Measurements from ENCODE around the gene ITGA8.
"Not testable (repeated sequence)": the region's sequence is repeated elsewhere in the genome, so short reads cannot be mapped to it uniquely, and the experiment has no call there.

The ITGA8 gene

DNA sequence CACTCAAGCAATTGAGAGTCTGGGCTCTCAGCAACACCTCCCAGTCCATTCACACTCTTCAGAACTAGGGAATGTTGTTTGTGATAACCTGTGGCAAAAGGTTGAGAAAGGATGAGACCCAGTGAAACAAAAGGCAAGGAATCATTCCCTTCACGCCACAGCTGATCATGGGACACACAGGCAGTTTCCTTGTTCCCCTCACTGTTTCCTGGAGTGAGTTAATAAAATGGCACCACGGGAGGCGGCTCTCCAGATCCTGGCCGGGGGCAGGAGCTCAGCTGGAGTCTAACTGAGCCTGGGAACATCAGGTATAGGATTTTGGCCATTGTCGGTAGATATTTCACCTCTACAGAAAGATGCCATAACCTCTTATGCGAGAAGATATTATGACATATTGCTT is 241.3 kb downstream of the ITGA8 start:
- in situ Hi-C loops (cut with MboI; ENCODE audit: low pct_unique_long_range_greater_than_20kb, low sequenced_read_pairs, unreplicated experiment) = no loop called here
- TF ChIP-seq CTCF (IDR thresholded peaks at IDR 0.05; ENCODE audit: extremely low read depth, insufficient read depth, missing control alignments) = no peak
- no peak for DNase-seq (ENCODE audit: low spot score)

GRCh38 chr10:15476337-15476736 is 243.4 kb downstream of the ITGA8 start:
- DNase-seq (ENCODE audit: low spot score) = no peak
- TF ChIP-seq CTCF (IDR thresholded peaks at IDR 0.05; ENCODE audit: extremely low read depth, insufficient read depth, missing control alignments) = no peak
- in situ Hi-C loops (cut with MboI; ENCODE audit: low pct_unique_long_range_greater_than_20kb, low sequenced_read_pairs, unreplicated experiment) = no loop called here

DNA sequence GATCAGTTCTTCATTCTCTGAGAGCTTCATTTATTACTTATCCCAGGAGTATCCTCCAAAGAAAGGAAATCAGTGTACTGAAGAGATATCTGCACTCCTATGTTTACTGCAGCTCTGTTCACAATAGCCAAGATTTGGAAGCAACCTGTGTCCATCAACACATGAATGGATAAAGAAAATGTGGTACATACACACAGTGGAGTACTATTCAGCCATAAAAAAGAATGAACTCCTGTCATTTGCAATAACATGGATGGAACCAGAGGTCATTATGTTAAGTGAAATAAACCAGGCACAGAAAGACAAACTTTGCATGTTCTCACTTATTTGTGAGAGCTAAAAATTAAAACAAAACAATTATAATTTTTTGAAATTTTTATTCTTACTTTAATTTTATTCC is 244.3 kb downstream of the ITGA8 start:
- DNase-seq (ENCODE audit: low spot score); in situ Hi-C loops (cut with MboI; ENCODE audit: low pct_unique_long_range_greater_than_20kb, low sequenced_read_pairs, unreplicated experiment): not testable (repeated sequence)

- in situ Hi-C loops (cut with MboI; ENCODE audit: low pct_unique_long_range_greater_than_20kb, low sequenced_read_pairs, unreplicated experiment) = no loop called here
- TF ChIP-seq CTCF (IDR thresholded peaks at IDR 0.05; ENCODE audit: extremely low read depth, insufficient read depth, missing control alignments) = no peak
- no peak for DNase-seq (ENCODE audit: low spot score)
These were observed 245.1 kb downstream of the ITGA8 start for GRCh38 chr10:15474671-15475070.

- DNase-seq (ENCODE audit: low spot score) = no peak
- in situ Hi-C loops (cut with MboI; ENCODE audit: low pct_unique_long_range_greater_than_20kb, low sequenced_read_pairs, unreplicated experiment) = no loop called here
- TF ChIP-seq CTCF (IDR thresholded peaks at IDR 0.05; ENCODE audit: extremely low read depth, insufficient read depth, missing control alignments) = no peak
These were observed 246.3 kb downstream of the ITGA8 start for GRCh38 chr10:15473396-15473767.

- in situ Hi-C loops (cut with MboI; ENCODE audit: low pct_unique_long_range_greater_than_20kb, low sequenced_read_pairs, unreplicated experiment) = no loop called here
- DNase-seq (ENCODE audit: low spot score) = no peak
- no peak for TF ChIP-seq CTCF (IDR thresholded peaks at IDR 0.05; ENCODE audit: extremely low read depth, insufficient read depth, missing control alignments)
These were observed 247.0 kb downstream of the ITGA8 start for GRCh38 chr10:15472431-15473395.

DNA sequence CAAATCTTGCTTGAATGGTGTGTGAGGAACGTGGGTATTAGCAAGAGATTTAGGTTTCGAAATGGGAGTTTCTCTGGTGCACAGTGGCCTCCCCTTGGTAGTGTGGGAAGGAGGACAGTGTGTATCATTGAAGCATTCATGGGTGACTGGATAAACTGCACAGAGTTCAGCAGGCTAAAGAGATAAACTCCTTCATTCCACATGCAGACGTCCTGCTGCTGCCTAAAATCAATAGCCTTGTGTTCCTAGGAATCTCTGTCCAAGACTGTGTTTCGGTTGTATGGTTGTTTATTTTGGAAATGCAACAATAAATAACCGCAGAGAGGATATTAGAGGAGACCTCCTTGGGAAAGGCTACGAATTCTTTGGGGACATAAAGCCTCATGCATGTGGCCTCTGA is 247.7 kb downstream of the ITGA8 start:
- TF ChIP-seq CTCF (IDR thresholded peaks at IDR 0.05; ENCODE audit: extremely low read depth, insufficient read depth, missing control alignments) = no peak
- DNase-seq (ENCODE audit: low spot score) = no peak
- in situ Hi-C loops (cut with MboI; ENCODE audit: low pct_unique_long_range_greater_than_20kb, low sequenced_read_pairs, unreplicated experiment) = no loop called here

Data from GM13977 (cell line).